ENCODE results near the gene MMP28.
A peak's percentile ranks its signal among the peaks of the same experiment; 100 is the strongest.

MMP28 gene

DNA sequence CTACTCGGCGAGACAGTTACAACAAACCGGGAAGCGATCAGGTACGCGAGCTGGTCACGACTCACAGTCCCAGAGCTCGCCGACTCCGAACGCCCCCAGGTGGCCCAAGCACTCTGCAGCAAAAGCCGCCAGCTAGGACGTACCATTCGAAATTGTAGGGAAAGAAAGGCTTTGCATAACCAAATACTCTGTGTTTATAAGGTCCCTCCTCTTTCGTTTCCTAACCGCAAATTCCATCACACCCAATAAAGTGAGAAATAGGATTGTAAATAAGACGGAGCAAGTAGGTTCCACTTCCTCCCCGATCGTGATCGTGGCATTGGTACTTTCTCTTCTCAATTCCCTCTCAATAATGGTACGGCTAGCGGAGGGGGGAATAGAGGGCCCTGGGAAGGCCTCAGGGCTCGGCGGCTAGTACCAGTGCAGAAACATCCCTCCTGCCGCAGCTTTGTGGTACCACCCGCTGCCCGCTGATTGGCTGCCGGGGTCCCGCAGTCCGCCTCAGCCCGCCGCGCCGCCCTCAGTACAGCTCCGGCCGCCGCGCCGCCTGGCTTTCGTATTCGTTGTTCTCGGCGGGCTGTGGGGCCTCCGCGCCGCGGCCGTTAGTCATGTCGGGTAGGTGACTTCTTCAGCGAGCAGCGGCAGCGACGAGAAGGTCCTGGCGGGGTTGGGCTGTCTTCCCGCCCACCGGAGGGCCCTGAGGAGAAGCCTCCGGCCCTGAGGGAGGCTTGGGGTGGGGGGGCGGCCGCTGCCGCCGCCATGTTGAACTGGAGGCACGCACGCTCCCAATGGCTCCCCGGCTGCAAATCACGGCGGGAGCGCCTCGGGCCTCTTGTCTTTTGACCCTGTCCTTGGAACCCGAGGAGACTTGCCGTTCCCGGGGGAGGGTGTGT, 13.8 kb upstream of the MMP28 start, which contains the start of gene TAF15:
TSS of gene TAF15 (plus strand) at position 523 of the 893 bp plus-strand sequence. CDS start at position 609, 86 bp downstream.
- TF ChIP-seq SUZ12 (IDR thresholded peaks at IDR 0.05; ENCODE audit: extremely low read depth, insufficient read depth, insufficient read length) (no peak), YY1 (IDR thresholded peaks at IDR 0.05; ENCODE audit: insufficient read depth, insufficient read length) (peak; percentile 44), ZNF274 (IDR thresholded peaks at IDR 0.05; ENCODE audit: low read depth, low read length) (no peak)
- peaks cover 21% of the 10 kb centered on the region for H3K36me3 ChIP-seq (ENCODE audit: insufficient read depth, insufficient read length, low read length)
- H3K9me3 ChIP-seq (ENCODE audit: insufficient read depth, low read length), result no peaks in the 10 kb centered on the region
- peak within 1 kb of the TSS; percentile 95 for H3K4me3 ChIP-seq (ENCODE audit: insufficient read length, low read depth)
- H3K9ac ChIP-seq (ENCODE audit: insufficient read length, low read depth), result peak within 1 kb of the TSS; percentile 98
- H3K4me1 ChIP-seq (ENCODE audit: insufficient read depth, insufficient read length), result no peaks in the 10 kb centered on the region
- DNase-seq (ENCODE audit: low read depth, low spot score), result peak; percentile 89
- H3K27me3 ChIP-seq (ENCODE audit: insufficient read depth, insufficient read length), result no peaks in the 10 kb centered on the region

GRCh38 chr17:35808240-35808961, 13.0 kb upstream of the MMP28 start:
- no peak for DNase-seq (ENCODE audit: low read depth, low spot score)
- Histone ChIP-seq H3K9ac (ENCODE audit: insufficient read length, low read depth) (peak overlapping the region; percentile 53), H3K27me3 (ENCODE audit: insufficient read depth, insufficient read length) (no peaks in the 10 kb centered on the region), H3K4me1 (ENCODE audit: insufficient read depth, insufficient read length) (no peaks in the 10 kb centered on the region), H3K36me3 (ENCODE audit: insufficient read depth, insufficient read length, low read length) (peaks cover 20% of the 10 kb centered on the region), H3K4me3 (ENCODE audit: insufficient read length, low read depth) (peak overlapping the region; percentile 95), H3K9me3 (ENCODE audit: insufficient read depth, low read length) (no peaks in the 10 kb centered on the region)
- no peak for TF ChIP-seq SUZ12 (IDR thresholded peaks at IDR 0.05; ENCODE audit: extremely low read depth, insufficient read depth, insufficient read length)
- no peak for TF ChIP-seq YY1 (IDR thresholded peaks at IDR 0.05; ENCODE audit: insufficient read depth, insufficient read length)
- TF ChIP-seq ZNF274 (IDR thresholded peaks at IDR 0.05; ENCODE audit: low read depth, low read length), result no peak

GRCh38 chr17:35807371-35808144, 12.1 kb upstream of the MMP28 start:
- Histone ChIP-seq H3K36me3 (ENCODE audit: insufficient read depth, insufficient read length, low read length) (peaks cover 16% of the 10 kb centered on the region), H3K4me3 (ENCODE audit: insufficient read length, low read depth) (no peak overlapping the region), H3K27me3 (ENCODE audit: insufficient read depth, insufficient read length) (no peaks in the 10 kb centered on the region), H3K4me1 (ENCODE audit: insufficient read depth, insufficient read length) (no peaks in the 10 kb centered on the region), H3K9ac (ENCODE audit: insufficient read length, low read depth) (no peak overlapping the region), H3K9me3 (ENCODE audit: insufficient read depth, low read length) (no peaks in the 10 kb centered on the region)
- DNase-seq (ENCODE audit: low read depth, low spot score), result no peak
- TF ChIP-seq YY1 (IDR thresholded peaks at IDR 0.05; ENCODE audit: insufficient read depth, insufficient read length) (no peak), ZNF274 (IDR thresholded peaks at IDR 0.05; ENCODE audit: low read depth, low read length) (no peak), SUZ12 (IDR thresholded peaks at IDR 0.05; ENCODE audit: extremely low read depth, insufficient read depth, insufficient read length) (no peak)

DNA sequence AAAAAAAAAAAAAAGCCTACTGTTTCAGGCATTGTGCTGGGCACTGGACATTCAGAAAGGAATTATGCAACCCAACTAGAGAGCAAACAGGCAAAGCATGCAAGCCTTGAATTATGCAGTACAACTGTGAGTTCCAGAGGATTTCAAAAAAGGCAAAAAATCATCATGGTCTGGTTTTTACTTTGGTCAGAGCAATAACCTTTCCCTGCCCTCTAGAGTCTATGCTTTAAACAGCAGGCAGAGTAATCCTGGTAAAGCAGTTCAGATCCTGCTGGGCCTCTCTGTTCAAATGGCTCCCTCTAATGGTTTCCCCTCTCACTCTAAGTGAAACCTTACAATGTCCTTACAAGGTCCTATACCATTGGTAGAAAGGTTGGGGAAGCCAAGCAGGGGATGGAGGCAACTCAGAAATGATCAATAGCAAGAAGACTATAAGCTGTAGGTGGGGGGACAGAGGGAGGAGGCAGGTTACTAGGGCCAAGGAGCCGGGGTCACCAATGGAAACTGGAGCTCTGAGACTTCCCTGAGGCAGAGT, 9.3 kb upstream of the MMP28 start:
- Histone ChIP-seq H3K9me3 (ENCODE audit: insufficient read depth, low read length) (no peaks in the 10 kb centered on the region), H3K4me3 (ENCODE audit: insufficient read length, low read depth) (no peak overlapping the region), H3K9ac (ENCODE audit: insufficient read length, low read depth) (no peak overlapping the region), H3K27me3 (ENCODE audit: insufficient read depth, insufficient read length) (no peaks in the 10 kb centered on the region), H3K4me1 (ENCODE audit: insufficient read depth, insufficient read length) (no peaks in the 10 kb centered on the region), H3K36me3 (ENCODE audit: insufficient read depth, insufficient read length, low read length) (no peaks in the 10 kb centered on the region)
- DNase-seq (ENCODE audit: low read depth, low spot score), result peak; percentile 68
- TF ChIP-seq SUZ12 (IDR thresholded peaks at IDR 0.05; ENCODE audit: extremely low read depth, insufficient read depth, insufficient read length), result no peak
- no peak for TF ChIP-seq YY1 (IDR thresholded peaks at IDR 0.05; ENCODE audit: insufficient read depth, insufficient read length)
- no peak for TF ChIP-seq ZNF274 (IDR thresholded peaks at IDR 0.05; ENCODE audit: low read depth, low read length)

DNA sequence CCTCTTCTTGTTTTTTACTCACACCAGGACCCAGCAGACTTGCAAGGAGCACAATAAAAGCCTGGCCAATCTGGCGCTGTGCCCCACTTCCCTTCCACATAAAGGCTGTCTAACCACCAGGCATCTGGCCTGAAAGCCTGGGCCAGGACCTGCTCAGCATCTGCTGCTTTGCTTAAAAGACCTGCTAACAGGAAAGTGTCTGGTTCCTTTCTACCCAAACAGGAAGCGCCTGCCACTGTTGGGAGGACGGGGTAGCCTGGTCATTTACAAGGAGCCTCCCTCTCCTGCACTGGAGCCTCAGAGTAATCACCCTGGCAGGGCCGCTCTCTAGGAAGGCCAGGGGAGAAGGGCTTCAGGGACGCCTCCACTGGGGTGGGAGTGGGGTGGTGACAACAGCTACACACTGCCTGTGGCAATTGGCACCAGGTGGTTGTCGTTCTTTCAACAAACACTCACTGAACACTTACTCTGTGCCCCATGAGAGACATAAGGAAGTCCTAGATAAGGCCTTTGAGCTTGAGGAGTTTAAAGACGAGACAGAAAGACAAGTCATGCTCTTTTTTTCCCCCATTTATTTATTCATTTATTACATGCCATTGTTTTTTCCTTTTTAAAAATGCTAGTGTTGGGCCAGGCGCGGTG, 6.3 kb upstream of the MMP28 start:
- TF ChIP-seq YY1 (IDR thresholded peaks at IDR 0.05; ENCODE audit: insufficient read depth, insufficient read length), result no peak
- no peak for TF ChIP-seq ZNF274 (IDR thresholded peaks at IDR 0.05; ENCODE audit: low read depth, low read length)
- no peak for TF ChIP-seq SUZ12 (IDR thresholded peaks at IDR 0.05; ENCODE audit: extremely low read depth, insufficient read depth, insufficient read length)
- Histone ChIP-seq H3K27me3 (ENCODE audit: insufficient read depth, insufficient read length) (peaks cover 15% of the 10 kb centered on the region), H3K36me3 (ENCODE audit: insufficient read depth, insufficient read length, low read length) (no peaks in the 10 kb centered on the region), H3K9me3 (ENCODE audit: insufficient read depth, low read length) (no peaks in the 10 kb centered on the region), H3K4me1 (ENCODE audit: insufficient read depth, insufficient read length) (no peaks in the 10 kb centered on the region), H3K4me3 (ENCODE audit: insufficient read length, low read depth) (no peak overlapping the region), H3K9ac (ENCODE audit: insufficient read length, low read depth) (no peak overlapping the region)
- DNase-seq (ENCODE audit: low read depth, low spot score), result no peak

DNA sequence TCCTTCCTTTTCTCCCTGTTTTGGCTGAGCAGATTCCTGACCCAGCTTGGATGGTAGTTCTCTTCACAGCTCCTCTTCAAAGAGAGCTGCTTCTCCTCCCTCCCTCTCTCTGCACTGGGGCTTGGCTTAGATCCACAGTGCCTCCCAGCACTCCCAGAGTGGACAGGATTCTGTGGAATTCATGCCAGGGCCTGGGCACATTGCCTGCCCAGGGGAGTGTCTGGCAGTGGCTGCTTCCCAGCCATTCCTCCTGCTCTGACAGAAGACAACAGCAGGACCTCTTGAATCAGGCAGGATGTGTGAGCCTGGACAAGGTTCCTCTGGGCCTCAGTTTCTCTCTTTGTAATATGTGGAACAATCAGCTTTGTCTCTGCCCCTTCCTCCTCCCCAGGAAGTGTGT, 4.5 kb upstream of the MMP28 start:
- Histone ChIP-seq H3K4me1 (ENCODE audit: insufficient read depth, insufficient read length) (peaks cover 1% of the 10 kb centered on the region), H3K36me3 (ENCODE audit: insufficient read depth, insufficient read length, low read length) (no peaks in the 10 kb centered on the region), H3K27me3 (ENCODE audit: insufficient read depth, insufficient read length) (peaks cover 33% of the 10 kb centered on the region), H3K9me3 (ENCODE audit: insufficient read depth, low read length) (no peaks in the 10 kb centered on the region), H3K4me3 (ENCODE audit: insufficient read length, low read depth) (no peak overlapping the region), H3K9ac (ENCODE audit: insufficient read length, low read depth) (no peak overlapping the region)
- DNase-seq (ENCODE audit: low read depth, low spot score), result no peak
- TF ChIP-seq YY1 (IDR thresholded peaks at IDR 0.05; ENCODE audit: insufficient read depth, insufficient read length) (no peak), ZNF274 (IDR thresholded peaks at IDR 0.05; ENCODE audit: low read depth, low read length) (no peak), SUZ12 (IDR thresholded peaks at IDR 0.05; ENCODE audit: extremely low read depth, insufficient read depth, insufficient read length) (no peak)

Measured in NT2/D1 (cell line).